Dedifferentiated amniotic fluid mesenchymal stem cell (primary cell): ENCODE measurements around the gene SSC5D.

Experiments used
- DNase-seq: peaks from one replicate; pipeline ENCODE4 v3.0.0-alpha.2; 2016; ENCODE audit errors: extremely low spot score

The SSC5D gene

DNA sequence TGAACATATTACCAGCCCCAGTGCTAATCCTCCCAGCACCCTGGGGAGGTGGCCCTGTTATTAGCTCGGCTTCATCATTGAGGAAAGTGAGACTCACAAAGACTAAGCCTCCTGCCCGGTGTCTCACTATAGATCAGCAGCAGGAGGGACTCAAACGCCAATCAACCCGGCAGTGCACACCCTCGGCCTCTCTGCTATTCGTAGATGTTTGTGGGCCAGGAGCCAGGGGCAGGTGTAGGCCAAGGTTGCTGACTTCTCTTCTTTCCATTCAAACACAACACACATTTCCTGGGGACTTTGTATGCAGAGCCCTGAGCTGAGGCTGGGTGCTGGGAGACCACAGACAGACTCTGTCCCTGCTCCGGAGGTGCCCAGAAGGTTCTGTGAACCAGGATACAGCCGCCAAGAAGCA, 66.5 kb downstream of the SSC5D start:
- no peak for DNase-seq

- DNase-seq: no peak
These were observed 71.4 kb downstream of the SSC5D start for GRCh38 chr19:55559684-55560083.

- no peak for DNase-seq
These were observed 75.0 kb downstream of the SSC5D start for GRCh38 chr19:55563261-55563690.

DNA sequence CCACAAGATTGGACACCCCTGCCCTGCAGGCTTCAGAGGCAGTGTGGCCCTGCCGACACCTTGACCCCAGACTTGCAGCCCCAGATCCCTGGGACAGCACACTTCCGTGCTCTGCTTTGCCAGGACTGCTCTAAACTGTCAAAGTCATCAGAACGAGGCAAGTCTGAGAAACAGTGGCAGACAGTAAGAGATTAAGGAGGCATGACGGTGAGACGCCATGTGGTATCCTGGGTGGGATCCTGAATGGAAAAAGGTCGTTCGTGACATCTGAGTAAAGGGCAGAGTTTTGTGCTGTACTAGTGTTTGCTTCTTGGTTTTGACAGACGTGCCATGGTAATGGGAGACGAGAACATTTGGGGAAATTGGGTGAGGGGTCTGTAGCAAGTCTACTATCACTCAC, 78.6 kb downstream of the SSC5D start:
- DNase-seq: no peak

DNA sequence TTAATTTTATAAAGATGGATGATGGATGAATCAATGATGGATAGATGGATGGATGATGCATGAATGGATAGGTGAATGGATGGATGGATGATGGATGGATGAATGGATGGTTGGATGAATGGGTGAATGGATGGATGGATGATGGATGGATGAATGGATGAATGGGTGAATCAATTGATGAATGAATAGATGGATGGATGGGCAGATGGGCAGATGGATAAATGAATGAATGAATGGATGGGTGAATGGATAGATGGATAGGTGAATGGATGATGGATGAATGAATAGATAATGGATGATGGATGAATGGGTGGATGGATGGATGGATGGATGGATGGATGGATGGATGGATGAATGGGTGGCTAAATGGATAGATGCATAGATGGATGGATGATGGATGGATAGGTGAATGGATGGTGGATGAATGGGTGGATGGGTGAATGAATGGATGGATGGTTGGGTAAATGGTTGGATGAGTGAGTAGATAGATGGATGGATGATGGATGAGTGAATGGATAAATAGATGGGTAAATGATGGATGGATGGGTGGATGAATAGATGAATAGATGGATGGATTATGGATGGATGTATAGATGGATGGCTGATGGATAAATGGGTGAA, 79.6 kb downstream of the SSC5D start:
- DNase-seq: no peak
